Measurements from ENCODE around the gene ENG.

Gene ENG

DNA sequence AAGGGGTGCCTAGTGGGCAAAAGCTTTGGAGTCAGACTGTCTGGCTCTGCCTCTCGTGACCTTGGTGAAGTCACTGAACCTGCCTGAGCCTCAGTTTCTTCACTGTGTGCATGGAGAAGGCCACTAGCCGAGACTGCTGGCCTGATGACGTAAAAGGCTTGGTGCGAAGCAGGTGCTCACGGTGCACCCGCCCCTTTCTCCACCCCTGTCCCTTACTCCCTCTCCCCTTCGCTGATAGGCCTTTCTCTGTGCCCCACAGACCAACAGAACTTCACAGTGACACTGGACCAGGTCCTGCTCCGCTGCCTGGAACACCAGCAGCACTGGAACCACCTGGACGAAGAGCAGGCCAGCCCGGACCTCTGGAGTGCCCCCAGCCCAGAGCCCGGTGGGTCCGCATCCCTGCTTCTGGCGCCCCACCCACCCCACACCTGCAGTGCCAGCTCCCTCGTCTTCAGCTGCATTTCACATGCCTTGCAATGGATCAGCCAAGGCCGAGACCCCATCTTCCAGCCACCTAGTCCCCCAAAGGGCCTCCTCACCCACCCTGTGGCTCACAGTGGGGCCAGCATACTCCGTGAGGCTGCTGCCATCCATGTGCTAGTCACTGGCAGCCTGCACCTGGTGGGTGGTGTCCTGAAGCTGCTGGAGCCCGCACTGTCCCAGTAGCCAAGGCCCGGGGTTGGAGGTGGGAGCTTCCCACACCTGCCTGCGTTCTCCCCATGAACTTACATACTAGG is 41.4 kb downstream of the ENG start:
- FAIRE-seq = no peak

DNA sequence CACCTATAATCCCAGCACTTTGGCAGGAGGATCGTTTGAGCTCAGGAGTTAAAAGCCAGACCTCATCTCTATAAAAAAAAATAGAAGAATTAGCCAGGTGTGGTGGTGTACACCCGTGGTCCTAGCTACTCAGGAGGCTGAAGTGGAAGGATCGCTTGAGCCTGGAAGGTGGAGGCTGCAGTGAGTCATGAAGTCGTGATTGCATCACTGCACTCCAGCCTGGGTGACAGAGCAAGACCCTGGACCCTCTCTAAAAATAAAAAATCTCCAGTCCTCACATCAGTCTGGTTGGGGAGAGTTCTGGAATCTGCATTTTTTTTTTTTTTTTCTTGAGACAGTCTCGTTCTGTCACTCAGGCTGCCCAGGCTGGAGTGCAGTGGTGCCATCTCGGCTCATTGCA is 42.4 kb downstream of the ENG start:
- no peak for FAIRE-seq

DNA sequence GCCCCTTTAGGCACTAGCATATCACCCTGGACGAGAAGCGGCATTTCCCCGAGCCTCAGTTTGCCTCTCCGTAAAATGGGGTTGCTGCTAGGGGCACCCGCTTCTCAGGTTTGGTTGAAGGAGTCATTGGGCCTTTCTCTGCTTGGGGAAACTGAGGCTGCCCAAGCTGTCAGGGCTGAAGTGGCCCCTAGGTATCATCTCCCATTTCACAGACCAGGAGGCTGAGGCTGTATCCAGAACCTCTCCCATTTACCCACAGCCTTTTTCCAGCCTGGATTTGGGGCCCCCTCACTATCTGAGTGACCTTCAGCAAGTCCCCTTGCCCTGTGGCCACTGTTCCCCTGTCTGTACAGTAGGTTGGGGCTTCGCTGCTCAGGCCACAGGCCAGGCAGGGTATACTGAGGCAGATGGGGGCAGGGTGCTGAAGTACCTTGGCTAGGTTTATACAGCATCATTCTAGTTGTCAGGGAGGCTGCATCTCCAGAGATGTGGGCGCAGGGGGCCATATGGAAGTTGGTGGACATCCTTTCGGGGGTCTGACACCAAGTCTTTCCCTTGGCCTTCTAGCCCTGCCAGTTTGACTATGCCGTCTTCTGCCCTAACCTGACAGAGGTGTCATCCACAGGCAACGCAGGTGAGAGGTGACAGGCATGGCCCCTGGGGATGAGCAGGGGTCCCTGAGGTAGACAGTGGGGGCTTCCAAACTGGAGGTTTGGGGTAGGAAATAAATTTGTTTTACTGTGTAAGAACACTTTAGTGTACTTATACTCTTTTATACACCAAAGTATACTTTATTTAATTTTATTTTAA is 43.9 kb downstream of the ENG start:
- FAIRE-seq = no peak

DNA sequence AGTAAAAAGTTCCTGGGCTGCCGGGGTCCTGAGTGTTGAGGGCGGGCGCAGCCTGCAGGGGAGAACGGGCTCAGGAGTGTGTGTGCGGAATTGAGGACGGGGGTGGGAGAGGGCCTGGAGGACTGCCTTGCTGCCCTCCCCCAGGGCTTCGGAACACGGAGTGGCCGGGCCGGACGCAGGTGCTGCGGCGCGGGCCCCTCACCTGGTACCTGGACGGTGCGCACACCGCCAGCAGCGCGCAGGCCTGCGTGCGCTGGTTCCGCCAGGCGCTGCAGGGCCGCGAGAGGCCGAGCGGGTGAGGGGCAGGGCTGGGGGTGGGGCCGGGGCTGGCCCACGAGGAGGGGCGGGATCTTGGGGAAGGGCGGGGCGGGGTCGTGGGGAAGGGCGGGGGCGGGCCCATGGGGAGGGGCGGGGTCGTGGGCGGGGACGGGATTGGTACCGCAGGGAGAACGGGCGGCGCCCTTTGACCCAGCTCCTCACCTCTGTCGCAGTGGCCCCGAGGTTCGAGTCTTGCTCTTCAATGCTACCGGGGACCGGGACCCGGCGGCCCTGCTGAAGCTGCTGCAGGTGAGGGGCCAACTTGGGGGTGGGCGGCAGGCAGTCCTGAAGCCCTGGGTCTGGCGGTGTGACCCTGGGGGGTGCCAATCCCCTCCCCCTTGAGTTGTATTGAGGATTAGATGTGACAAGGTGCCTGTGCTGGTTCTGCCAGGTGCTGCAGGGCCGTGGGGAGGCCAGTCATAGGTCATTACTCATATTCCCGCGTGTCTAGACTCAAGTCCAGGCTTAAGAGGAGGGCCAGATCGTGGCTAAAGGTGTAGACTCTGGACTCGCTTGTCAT is 44.7 kb downstream of the ENG start:
- no peak for FAIRE-seq

DNA sequence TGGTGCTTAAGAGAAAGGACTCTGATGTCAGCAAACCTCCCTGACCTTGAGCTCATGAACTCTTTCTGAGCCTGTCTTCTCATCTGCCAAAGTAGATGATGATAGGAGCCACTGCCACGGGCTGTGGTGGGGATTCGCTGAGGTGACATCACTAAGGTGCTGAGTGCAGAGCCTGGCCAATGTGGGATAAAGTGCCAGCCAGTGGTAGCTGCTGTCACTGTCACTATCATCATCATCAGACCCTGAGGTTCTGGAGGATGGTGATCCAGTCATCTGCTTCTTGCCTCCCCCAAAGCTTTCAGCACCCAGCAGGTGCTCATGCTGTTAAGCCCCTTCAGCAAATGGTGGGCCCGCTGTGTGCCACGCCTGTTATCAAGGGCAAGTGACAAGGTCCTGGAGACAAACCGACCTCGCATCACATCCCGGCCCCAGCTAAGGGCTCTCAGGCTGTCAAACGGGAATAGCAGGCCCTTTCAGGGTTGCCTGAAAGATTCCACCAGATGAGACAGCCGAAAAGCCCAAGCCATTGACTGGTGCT is 45.4 kb downstream of the ENG start:
- no peak for FAIRE-seq

DNA sequence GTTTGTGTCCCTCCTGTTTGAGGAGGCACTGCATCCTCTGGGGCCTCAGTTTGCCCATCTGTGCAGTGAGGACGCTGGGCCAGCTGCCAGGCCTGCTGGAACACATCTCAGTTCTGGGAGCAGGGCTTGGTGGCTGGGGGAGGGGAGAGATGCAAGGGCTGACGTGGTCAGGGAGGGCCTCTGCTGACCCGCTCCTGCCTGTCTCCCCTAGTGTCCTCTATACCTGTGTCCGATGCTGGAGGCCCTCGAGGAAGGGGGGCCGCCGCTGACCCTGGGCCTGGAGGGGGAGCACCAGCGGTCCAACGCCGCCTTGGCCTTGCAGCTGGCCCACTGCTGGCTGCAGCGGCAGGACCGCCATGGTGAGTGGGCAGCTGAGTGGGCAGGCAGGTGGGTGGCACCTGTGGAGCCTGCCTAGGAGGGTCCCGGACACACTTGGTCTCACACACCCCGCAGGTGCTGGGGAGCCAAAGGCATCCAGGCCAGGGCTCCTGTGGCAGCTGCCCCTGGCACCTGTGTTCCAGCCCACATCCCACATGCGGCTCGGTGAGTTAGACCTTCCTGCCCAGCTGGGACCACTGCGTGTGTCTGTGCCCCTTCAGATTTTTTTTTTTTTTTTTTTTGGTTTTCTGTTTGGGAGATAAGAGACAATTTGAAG is 46.0 kb downstream of the ENG start:
- FAIRE-seq = no peak

DNA sequence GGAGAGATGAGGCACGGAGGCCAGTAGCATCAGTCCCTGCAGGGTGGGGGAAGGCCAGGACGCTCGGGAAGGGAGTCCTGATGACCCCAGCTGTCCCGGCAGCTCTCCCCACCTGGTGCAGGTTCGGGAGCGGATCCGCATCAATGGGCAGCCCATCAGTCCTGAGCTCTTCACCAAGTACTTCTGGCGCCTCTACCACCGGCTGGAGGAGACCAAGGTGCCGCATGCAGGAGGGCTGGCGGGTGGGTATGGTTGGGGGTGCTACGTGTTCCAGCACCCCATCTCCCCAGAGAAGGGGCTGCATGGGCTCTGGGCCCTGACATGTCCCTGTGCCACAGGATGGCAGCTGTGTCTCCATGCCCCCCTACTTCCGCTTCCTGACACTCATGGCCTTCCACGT is 47.6 kb downstream of the ENG start:
- no peak for FAIRE-seq

DNA sequence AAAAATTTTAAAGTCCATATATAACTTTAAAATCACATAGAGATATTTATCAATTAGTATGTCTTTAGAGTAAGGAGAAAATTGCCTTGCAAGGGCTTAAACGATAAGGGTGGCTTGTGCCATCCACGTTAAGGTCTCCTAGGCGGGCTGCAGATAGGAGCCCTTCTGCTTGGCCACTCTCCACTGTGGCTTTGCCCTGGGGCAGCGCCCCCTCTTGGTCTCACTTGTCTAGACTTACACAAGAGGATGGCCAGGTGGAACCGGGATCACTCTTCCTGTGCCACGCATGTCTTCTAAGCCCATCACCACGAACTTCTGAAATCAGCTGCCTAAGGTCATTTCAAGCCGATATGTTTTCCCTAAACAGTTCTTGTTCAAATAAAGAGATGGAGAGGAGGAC is 48.8 kb downstream of the ENG start:
- no peak for FAIRE-seq

DNA sequence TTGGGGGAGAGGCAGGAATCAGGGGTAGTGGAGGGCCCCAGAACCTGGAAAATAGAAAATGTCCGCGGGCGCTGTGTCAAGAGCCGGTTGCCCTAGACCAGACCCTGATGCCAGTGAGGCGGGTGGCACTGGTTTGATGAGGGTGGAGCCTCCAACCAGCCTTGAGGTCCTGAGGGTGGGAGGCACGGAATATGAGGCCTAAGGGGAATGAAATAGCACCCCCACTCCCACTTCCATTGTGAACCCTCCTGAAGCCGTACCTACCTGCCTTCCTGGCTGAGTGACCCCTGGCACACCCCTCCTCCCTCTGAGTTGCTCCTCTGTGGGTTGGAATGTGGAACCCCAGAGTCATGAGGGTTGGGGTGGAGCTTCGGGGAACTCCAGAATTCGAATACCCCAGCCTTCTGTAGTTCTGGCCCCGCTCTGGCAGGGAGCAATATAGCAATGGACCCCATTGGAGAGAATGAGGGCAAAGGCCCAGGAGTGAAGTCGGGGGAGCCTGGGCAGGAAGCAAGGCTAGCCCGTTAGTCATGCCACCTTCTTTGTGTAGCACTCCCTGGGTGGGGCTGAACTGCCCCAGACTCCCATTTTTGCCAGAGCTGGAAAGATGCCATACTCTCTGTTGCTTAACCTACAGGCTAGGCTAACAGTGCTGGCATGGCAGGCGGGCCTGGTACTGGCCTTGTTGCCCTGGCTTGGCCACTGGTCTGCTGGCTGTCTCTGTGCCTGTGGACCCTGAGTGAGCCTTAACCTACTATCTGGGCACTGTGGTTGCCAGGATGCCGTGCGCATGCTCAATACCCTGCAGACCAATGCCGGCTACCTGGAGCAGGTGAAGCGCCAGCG is 50.7 kb downstream of the ENG start:
- FAIRE-seq = no peak

DNA sequence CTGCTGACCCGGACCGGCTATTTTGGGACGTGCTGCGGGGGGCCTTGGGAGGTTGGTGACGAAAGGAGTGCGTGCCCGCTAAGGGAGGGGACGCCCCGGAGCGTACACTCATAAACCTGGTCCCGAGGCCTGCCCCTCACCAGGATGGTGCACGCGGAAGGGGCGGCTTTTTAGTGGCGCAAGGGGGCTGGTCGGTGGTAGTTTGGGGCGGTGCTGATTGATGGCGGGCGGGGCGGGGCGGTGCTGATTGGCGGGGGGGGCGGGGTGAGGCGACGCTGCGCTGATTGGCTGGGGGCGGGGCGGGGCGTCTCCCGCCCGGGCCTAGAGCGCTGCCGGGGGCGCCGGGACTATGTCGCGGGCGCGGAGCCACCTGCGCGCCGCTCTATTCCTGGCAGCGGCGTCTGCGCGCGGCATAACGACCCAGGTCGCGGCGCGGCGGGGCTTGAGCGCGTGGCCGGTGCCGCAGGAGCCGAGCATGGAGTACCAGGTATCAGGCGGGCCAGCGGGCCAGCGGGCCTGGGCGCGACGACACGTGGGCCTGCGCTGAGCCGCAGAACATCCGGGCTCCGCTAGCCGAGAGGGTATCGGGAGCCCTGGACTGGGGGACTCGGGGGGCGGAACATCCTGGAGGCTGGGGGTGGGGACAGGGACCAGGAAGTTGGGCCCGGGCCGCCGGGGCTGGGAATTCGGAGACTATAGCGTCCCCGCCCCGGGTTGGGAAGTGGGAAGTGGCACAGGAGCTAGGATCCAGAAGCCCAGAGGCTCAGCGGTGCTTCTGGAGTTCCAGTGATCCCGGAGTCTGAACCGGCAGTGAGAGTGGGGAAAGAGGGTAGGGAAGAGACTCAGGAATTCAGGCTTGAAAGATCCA is 51.6 kb downstream of the ENG start, which contains the start of gene FPGS:
FPGS (plus strand) TSS at position 307 of the 868 bp plus-strand sequence; CDS start at position 350, 43 bp downstream.
- no peak for FAIRE-seq

DNA sequence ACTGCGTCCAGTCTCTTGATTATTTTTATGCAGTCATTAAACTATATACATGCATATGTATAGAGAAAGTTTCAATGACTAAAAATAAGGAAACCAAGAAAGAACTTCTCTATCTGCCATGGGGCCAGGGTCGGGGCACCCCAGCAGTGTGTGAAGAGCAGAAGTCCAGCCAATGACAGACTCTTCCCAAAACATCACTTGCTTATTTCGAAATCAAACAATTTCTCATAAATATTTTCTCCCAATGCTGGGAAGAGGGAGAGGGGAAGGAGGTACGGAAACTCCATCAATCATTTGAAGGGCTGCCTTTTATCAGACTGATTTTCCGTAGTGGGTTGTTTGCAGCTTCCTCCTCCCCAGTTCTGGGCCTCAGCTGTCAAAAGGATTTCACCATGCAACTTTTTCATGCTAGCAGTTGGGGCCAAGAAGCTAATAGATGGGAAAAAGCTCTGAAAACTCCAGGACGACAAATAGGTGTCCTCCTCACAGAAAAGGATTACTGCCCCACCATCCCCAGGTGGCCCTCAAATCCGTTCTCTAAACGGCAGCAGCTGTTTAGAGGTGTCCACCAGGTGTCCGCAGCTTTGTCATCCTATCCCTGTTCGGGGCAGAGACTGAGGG is 52.4 kb downstream of the ENG start:
- FAIRE-seq = no peak

DNA sequence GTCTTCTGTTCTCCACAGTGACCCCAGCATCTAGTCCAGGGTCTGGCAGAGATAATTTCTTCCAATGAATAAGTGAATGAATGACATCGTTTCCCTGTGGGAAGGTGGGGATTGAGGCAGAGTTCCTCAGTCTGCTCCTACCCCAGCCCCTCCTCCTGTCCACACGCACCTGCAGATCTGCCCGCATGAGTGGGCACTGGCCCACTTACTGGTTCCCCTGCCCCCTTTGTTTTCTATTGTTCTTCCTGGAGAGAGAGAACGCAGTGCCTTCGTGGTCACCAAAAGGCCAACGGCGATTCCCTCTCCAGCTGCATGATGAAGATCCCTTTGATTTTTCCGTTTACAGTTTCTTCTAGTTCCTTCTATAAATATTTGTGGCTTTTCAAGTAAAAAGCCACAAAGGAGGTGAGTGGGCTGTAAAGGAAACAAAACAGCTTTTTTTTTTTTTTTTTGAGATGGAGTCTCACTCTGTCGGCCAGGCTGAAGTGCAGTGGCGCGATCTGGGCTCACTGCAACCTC is 57.5 kb downstream of the ENG start:
- FAIRE-seq = no peak

DNA sequence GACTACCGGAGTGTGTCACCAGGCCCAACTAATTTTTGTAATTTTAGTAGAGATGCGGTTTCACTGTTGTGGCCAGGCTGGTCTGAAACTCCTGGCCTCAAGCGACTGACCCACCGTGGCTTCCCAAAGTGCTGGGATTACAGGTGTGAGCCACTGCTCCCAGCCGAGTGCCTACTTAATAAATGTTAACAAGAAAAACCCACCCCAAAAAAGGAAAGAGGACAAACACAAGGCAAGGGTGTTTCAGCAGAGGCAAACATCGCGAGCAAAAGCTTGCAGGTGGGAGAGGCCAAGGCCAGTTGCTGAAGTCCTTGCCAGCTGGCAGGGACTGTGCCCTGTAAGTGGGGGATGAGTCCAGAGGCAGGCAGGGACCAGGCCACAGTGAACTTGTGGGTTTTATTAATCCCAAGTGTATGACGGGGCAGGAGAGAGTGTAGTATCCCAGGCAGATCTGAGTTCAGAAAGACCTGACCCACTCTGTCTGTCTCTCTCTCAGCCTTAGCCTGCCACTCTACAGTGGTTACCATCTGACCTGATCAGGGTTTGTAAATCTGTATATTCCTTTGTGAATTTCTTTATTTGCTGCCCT is 58.1 kb downstream of the ENG start:
- no peak for FAIRE-seq

DNA sequence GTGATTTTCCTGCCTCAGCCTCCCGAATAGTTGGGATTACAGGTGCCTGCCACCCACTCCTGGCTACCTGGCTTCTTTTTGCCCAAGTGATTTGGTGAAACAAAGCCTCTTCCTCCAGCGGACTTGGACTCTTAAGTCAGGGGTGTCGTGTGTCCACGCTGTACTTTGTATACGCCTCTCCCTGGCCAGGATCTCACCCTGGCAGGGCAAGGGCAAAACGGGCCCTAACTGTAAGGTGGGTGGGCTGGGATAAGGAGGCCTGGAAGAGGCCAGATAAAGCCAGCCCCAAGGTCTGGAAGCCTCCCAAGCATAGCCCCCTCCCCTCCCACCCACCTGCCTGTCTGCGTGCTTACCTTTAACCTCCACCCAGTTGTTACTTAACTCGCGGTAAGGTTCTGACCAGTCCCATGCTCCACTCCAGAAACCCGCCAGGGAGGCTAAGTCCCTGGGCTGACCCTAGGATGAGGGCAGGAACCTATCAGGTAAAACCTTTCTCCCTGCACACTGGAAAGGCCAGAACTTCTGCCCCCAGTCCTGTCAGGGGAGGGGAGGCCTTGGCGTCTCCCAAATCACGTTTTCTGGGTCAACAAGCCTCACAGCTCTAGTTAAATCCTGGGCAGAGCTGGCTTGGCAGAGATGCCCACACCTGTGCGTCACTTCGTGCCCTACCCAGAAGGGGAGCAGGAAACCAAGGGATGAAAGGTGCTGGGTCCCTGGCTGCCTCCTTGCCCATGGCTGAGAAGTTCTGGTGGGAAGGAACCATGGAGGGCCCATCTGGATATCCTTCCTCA is 60.3 kb downstream of the ENG start:
- no peak for FAIRE-seq

DNA sequence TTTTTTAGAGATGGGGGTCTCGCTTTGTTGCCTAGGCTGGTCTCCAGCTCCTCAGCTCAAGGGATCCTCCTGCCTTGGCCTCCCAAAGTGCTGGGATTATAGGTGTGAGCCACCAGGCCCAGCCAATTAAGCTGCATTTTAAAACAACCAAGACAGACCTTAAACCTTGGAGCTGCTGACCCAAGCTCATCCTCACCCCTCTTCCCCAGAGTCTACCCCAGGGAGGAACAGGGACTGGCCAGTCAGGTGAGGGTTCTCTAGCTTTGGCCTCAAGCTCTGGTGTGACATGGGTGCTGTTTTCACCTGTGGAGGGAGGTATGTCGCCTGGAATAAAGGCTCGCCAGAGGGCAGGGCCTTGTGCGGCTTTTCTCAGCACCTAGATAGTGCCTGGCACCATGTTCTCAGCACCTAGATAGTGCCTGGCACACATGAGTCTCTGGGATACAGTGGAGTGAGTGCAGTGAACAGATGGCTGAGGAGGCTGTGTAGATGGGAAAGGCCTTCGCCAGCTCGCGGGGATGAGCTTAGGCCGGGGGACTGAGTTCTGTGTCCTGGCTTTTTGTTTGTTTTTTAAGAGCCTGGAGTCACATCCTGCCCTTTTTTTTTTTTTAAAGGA is 61.3 kb downstream of the ENG start:
- FAIRE-seq = no peak

DNA sequence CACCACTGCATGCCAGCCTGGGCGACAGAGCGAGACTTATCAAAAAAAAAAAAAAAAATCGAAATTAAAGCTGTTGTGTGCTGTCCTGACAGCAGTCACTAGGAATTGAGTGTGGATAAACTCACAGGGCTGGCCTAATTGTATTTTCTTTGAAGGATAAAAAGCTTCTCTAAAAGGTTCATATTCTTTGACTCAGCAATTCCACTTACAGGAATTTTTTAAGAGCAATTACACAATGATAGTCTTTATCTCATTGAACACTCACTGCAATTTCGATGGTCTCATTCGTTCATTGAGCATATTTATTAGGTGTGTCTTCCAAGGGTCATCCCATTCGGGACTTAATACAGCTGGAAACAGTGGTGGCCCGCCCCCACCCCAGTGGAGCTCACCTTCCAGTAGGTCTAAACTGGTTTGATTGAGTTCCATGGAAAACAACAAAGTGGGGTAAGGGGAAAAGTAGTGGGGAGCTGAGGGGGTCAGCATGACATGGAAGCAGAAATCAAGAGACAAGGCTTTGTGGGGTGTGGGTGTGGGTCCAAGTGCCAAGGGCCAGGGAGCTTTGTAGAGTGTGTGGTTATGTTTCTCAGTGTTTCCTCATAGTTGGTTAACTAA is 61.9 kb downstream of the ENG start:
- no peak for FAIRE-seq

DNA sequence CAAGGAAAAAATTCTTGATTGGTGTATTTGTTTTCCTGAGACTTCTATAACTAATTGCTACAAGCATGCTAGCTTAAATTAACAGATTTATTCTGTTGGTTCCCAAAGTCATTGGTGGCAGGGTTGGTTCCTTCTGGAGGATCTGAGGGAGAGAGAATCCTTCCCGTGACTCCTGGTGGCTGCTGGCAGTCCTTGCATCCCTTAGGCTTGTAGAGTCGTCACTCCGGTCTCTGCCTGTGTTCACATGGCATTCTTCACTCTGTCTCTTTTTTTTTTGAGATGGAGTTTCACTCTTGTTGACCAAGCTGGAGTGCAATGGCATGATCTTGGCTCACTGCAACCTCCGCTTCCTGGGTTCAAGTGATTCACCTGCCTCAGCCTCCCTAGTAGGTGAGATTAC is 63.4 kb downstream of the ENG start:
- no peak for FAIRE-seq

Measured in colon (tissue), 2 donors.